GM23338 (cell line): Measurements from ENCODE around the gene SPINK5. TPM values are rescaled to one million over a fixed set of nuclear protein-coding genes. Genes with fewer than 3 reads are reported as not detected.

Experiments used
- ATAC-seq: fragments of 200-7000 bp; cut with Tn5 transposase; 3 replicates; pipeline ENCODE4 v1.9.1; 2020
- DNase-seq: peaks from one replicate; pipeline ENCODE4 v3.0.0-alpha.2; 2015; ENCODE audit warnings: low spot score
- H2AFZ ChIP-seq: fragments of 200-600 bp; sonication (generic); 2 replicates; pipeline ENCODE4 v1.8.0; 2016; ENCODE audit warnings: antibody characterized with exemption, mild to moderate bottlenecking, moderate library complexity
- H3F3A ChIP-seq: fragments of 200-600 bp; sonication (generic); replicated peaks from 2 replicates; pipeline ENCODE4 v1.8.0; 2017; ENCODE audit warnings: antibody characterized with exemption, mixed run types, low read depth
- H3K27ac ChIP-seq: fragments of 200-600 bp; sonication (generic); 2 replicates; pipeline ENCODE4 v1.6.1; 2016; ENCODE audit warnings: low read depth
- H3K27me3 ChIP-seq: fragments of 200-600 bp; sonication (generic); 2 replicates; pipeline ENCODE4 v1.8.0; 2016; ENCODE audit warnings: mild to moderate bottlenecking, mixed run types, moderate library complexity; ENCODE audit not compliant: insufficient read depth
- H3K36me3 ChIP-seq: fragments of 200-600 bp; sonication (generic); 2 replicates; pipeline ENCODE4 v1.8.0; 2016; ENCODE audit warnings: mild to moderate bottlenecking; ENCODE audit not compliant: insufficient read depth
- H3K4me1 ChIP-seq: fragments of 200-600 bp; sonication (generic); 2 replicates; pipeline ENCODE4 v1.8.0; 2016; ENCODE audit warnings: mild to moderate bottlenecking, moderate library complexity; ENCODE audit not compliant: insufficient read depth
- H3K4me2 ChIP-seq: fragments of 200-600 bp; sonication (generic); 2 replicates; pipeline ENCODE4 v1.7.1; 2017; ENCODE audit warnings: mixed run types
- H3K4me3 ChIP-seq: fragments of 200-600 bp; sonication (generic); 2 replicates; pipeline ENCODE4 v1.6.1; 2016; ENCODE audit warnings: mixed run types
- H3K79me2 ChIP-seq: fragments of 200-600 bp; sonication (generic); replicated peaks from 2 replicates; pipeline ENCODE4 v1.8.0; 2017; ENCODE audit warnings: mild to moderate bottlenecking; ENCODE audit not compliant: insufficient read depth
- H3K9me2 ChIP-seq: fragments of 200-600 bp; sonication (generic); 2 replicates; pipeline ENCODE4 v1.8.0; 2017; ENCODE audit not compliant: insufficient read depth
- H4K20me1 ChIP-seq: fragments of 200-600 bp; sonication (generic); replicated peaks from 2 replicates; pipeline ENCODE4 v1.8.0; 2017; ENCODE audit warnings: mild to moderate bottlenecking; ENCODE audit not compliant: insufficient read depth
- H3K27ac Mint-ChIP-seq: 2 replicates; pipeline ENCODE4 v1.8.0; 2020; ENCODE audit warnings: inconsistent platforms, mild to moderate bottlenecking, moderate library complexity, mixed read lengths
- H3K27me3 Mint-ChIP-seq: 3 replicates; pipeline ENCODE4 v1.8.0; 2022; ENCODE audit warnings: low read depth, mild to moderate bottlenecking, moderate library complexity, mixed read lengths, inconsistent platforms; ENCODE audit not compliant: insufficient read depth, poor library complexity
- H3K36me3 Mint-ChIP-seq: 3 replicates; pipeline ENCODE4 v1.8.0; 2021; ENCODE audit warnings: low read depth, mild to moderate bottlenecking, inconsistent platforms, moderate library complexity, mixed read lengths
- H3K4me1 Mint-ChIP-seq: 3 replicates; pipeline ENCODE4 v1.8.0; 2020; ENCODE audit warnings: mild to moderate bottlenecking, inconsistent platforms, mixed read lengths
- H3K4me3 Mint-ChIP-seq: 3 replicates; pipeline ENCODE4 v1.8.0; 2021; ENCODE audit warnings: moderate library complexity, mild to moderate bottlenecking, inconsistent platforms, mixed read lengths
- H3K9me3 Mint-ChIP-seq: 3 replicates; pipeline ENCODE4 v1.8.0; 2020; ENCODE audit warnings: moderate library complexity, mild to moderate bottlenecking, inconsistent platforms, mixed read lengths
- CTCF ChIP-seq, 2 experiments: fragments of 200-600 bp in 1 of 2; sonication (generic) in 1 of 2; conservative IDR thresholded peaks; 2 replicates each; pipeline versions ENCODE4 v1.5.1 to v1.6.1; 2016 to 2017; ENCODE audit warnings: antibody characterized with exemption in 2 of 2, low read depth in 2 of 2, mild to moderate bottlenecking in 2 of 2, moderate library complexity in 1 of 2
- ETS1 ChIP-seq: IDR thresholded peaks from 2 replicates; pipeline ENCODE4 v1.6.1; 2016; ENCODE audit warnings: antibody characterized with exemption
- EZH2 ChIP-seq: fragments of 200-600 bp; sonication (generic); IDR thresholded peaks from one replicate; pipeline ENCODE4 v1.8.0; 2017; ENCODE audit warnings: antibody characterized with exemption, mild to moderate bottlenecking, low read depth; ENCODE audit not compliant: unreplicated experiment
- EZH2phosphoT487 ChIP-seq: fragments of 200-600 bp; sonication (generic); IDR thresholded peaks from one replicate; pipeline ENCODE4 v1.8.1; 2018; ENCODE audit warnings: antibody characterized with exemption; ENCODE audit not compliant: unreplicated experiment
- JUNB ChIP-seq: IDR thresholded peaks from one replicate; pipeline ENCODE4 v1.6.1; 2016; ENCODE audit warnings: antibody characterized with exemption; ENCODE audit not compliant: unreplicated experiment
- NANOG ChIP-seq: IDR thresholded peaks from 2 replicates; pipeline ENCODE4 v1.6.1; 2016; ENCODE audit warnings: antibody characterized with exemption, borderline replicate concordance
- POLR2AphosphoS5 ChIP-seq: IDR thresholded peaks from 2 replicates; pipeline ENCODE4 v1.6.1; 2016; ENCODE audit warnings: antibody characterized with exemption, low read depth
- REST ChIP-seq: IDR thresholded peaks from one replicate; pipeline ENCODE4 v1.6.1; 2018; ENCODE audit warnings: antibody characterized with exemption; ENCODE audit not compliant: unreplicated experiment
- STAT1 ChIP-seq: IDR thresholded peaks from one replicate; pipeline ENCODE4 v1.6.1; 2016; ENCODE audit warnings: antibody characterized with exemption; ENCODE audit not compliant: unreplicated experiment
- ZNF114 ChIP-seq: fragments of 250-450 bp; sonication (Bioruptor Pico); IDR thresholded peaks from 2 replicates; pipeline ENCODE4 v1.5.0; 2020; ENCODE audit warnings: mild to moderate bottlenecking, moderate library complexity
- ZNF331 ChIP-seq: fragments of 250-450 bp; sonication (Bioruptor Pico); IDR thresholded peaks from 2 replicates; pipeline ENCODE4 v1.5.0; 2020; ENCODE audit warnings: low read depth, mild to moderate bottlenecking, moderate library complexity
- ZNF462 ChIP-seq: fragments of 250-450 bp; sonication (Bioruptor Pico); IDR thresholded peaks from 2 replicates; pipeline ENCODE4 v1.5.0; 2020; ENCODE audit warnings: mild to moderate bottlenecking, moderate library complexity
- polyA plus RNA-seq: library from polyadenylated mRNA; unstranded; fragments of >200 nt; fragmentation: Nextera tagmentation; extraction: Ambion mirVana; gene quantifications from 2 replicates; pipeline ENCODE4 v1.2.1, GENCODE V29; 2016
- total RNA-seq: library from RNA; depleted of rRNA; stranded (reverse); fragments of >200 nt; shearing (Covaris generic); gene quantifications from 2 replicates; pipeline ENCODE4 v1.2.3, GENCODE V29; 2014

The SPINK5 gene
- total and polyA plus RNA-seq, 2 experiments from 2014 or later: 4.5 to 8.8 TPM

- Histone ChIP-seq H4K20me1 (no peaks in the 10 kb centered on the region), H3K4me1 (no peaks in the 10 kb centered on the region), H3K36me3 (no peaks in the 10 kb centered on the region), H3K9me2 (no peaks in the 10 kb centered on the region; the same call in 1 of the 2 replicates), H3K27ac (no peak overlapping the region), H3K27me3 (no peaks in the 10 kb centered on the region), H3K4me3 (no peak overlapping the region), H3F3A (no peaks in the 10 kb centered on the region), H3K4me2 (no peak overlapping the region), H2AFZ (no peak overlapping the region), H3K79me2 (no peaks in the 10 kb centered on the region)
- no peak for DNase-seq
- H3K27ac Mint-ChIP-seq: no peak overlapping the region
- H3K4me3 Mint-ChIP-seq: no peak overlapping the region
- no peaks in the 10 kb centered on the region for H3K36me3 Mint-ChIP-seq
- no peak for TF ChIP-seq STAT1
- no peak for TF ChIP-seq JUNB
- TF ChIP-seq ETS1: no peak
- no peak for TF ChIP-seq REST
- TF ChIP-seq EZH2: no peak
- TF ChIP-seq ZNF114: no peak
- TF ChIP-seq CTCF (conservative IDR thresholded peaks at IDR 0.05; ENCODE audit: low read depth in 2 of 2): no peak
- TF ChIP-seq ZNF331 (CRISPR knock-in tag): no peak
- TF ChIP-seq NANOG: no peak
- no peak for TF ChIP-seq POLR2AphosphoS5
- TF ChIP-seq EZH2phosphoT487: no peak
- TF ChIP-seq ZNF462 (CRISPR knock-in tag): no peak
- no peak for ATAC-seq
- no peaks in the 10 kb centered on the region for H3K9me3 Mint-ChIP-seq
- H3K27me3 Mint-ChIP-seq: peaks cover 2% of the 10 kb centered on the region
- no peaks in the 10 kb centered on the region for H3K4me1 Mint-ChIP-seq
Observed at GRCh38 chr5:148177207-148177606, 113.4 kb downstream of the SPINK5 start.
